Mammary microvascular endothelial cell (primary cell): ENCODE measurements around the gene AVL9. TPM values are rescaled to one million over a fixed set of nuclear protein-coding genes. Genes with fewer than 3 reads are reported as not detected.

Experiments
- total RNA-seq: library from RNA; depleted of rRNA; stranded (reverse); fragments of >200 nt; gene quantifications from 2 replicates; pipeline ENCODE4 v1.2.3, GENCODE V29; 2015

Gene AVL9
- 32.9 and 43.2 TPM in 2 replicates for total RNA-seq

DNA sequence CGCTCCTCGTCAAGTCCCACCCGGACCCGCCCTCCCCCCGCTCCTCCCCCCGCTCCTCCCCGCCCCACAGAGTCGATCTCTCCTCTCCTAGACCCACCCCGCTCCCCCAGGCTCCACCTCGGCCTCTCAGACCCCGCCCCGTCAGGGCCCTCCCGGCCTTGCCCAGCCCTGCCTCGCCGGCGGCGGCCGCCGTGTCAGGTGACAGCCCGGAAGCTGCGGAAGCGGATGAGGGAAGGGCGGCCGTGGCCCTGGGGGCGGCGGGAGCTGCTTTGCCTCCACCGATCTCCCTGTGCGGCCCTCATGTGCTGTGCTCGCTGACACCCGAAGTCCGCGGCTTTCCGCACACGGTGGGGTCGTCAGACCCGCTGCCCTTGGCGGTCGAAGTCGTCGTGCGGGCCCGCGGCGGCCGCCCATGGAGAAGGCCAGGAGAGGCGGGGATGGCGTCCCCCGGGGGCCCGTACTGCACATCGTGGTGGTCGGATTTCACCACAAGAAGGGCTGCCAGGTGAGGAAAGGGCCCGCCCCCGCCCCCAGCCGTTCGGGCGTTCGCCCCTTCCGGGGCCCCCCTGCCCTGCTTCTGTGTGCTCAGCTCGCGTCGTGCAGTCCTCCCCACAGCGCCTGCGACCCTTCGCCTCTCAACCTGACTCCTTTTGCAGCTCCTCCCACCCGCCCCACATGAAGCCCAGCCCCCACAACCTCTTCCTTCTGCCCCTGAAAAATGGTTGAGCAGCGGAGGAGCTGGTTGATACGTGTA lies at the start of gene AVL9:
Gene AVL9, plus strand, starts transcription at position 192 of the 754 bp plus-strand sequence. Its CDS starts 221 bp downstream, at position 413.

DNA sequence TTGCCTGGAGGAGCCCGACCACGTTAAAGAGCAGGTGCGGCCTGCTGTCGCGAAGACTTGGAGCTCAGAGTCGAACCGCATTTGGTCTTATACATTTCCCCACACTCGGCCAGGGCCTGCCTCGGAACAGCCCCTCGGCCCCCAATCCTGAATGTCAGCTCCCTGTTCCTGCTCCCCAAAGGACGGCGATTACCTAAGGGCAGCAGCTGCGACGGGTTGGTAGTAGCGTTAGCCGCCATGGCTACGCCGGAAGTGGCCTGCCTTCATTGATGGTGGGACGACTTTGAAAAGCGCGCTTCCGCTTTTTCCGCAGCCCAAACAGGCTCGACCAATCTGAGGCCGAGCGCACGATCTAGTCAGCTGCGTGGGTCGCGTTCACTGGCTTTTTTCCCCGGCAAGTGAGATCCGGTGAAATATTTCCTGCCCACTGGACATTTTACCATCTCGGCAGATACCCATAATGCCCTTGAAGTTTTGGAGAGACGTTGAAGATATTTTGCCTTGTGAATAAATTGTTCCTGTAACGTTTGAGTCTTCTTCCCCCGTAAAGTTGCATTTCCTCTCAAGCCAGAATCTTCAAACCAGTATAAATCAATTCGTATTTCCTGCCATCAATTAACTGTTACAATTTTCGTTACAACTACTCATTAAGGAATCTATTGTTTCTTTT lies 5.0 kb upstream of the AVL9 start, which contains the start of gene LSM5:
Gene LSM5, minus strand, starts transcription at position 254 of the 670 bp plus-strand sequence. Its CDS starts 15 bp downstream, at position 239.

Other genes starting within 250 kb of the AVL9 start
- 34.5 and 50.5 TPM in 2 replicates for gene LSM5, start 5.1 kb upstream of the AVL9 start, total RNA-seq